HG03442 (cell line): Measurements from ENCODE around the gene PSEN2.

Experiments
- ATAC-seq: cut with Tn5 transposase; IDR thresholded peaks from one replicate; pipeline ENCODE4 v1.9.1; 2021; ENCODE audit warnings: mild to moderate bottlenecking, moderate library complexity; ENCODE audit not compliant: unreplicated experiment

Gene PSEN2

GRCh38 chr1:226884966-226885820 is 14.8 kb downstream of the PSEN2 start:
- ATAC-seq, result no peak

- no peak for ATAC-seq
Measured at GRCh38 chr1:226886122-226886901, 15.9 kb downstream of the PSEN2 start.

GRCh38 chr1:226887006-226887405 is 16.6 kb downstream of the PSEN2 start:
- ATAC-seq, result no peak

GRCh38 chr1:226888021-226888420 is 17.6 kb downstream of the PSEN2 start:
- ATAC-seq, result no peak

GRCh38 chr1:226888816-226889215 is 18.4 kb downstream of the PSEN2 start:
- no peak for ATAC-seq

GRCh38 chr1:226889616-226890330 is 19.4 kb downstream of the PSEN2 start:
- ATAC-seq, result no peak

- ATAC-seq, result no peak
Measured at GRCh38 chr1:226890331-226891108, 20.1 kb downstream of the PSEN2 start.

- no peak for ATAC-seq
Measured at GRCh38 chr1:226891346-226891745, 20.9 kb downstream of the PSEN2 start.

- ATAC-seq, result no peak
Measured at GRCh38 chr1:226891846-226892523, 21.6 kb downstream of the PSEN2 start.

- ATAC-seq, result no peak
Measured at GRCh38 chr1:226892524-226892875, 22.1 kb downstream of the PSEN2 start.

GRCh38 chr1:226893936-226894335 is 23.5 kb downstream of the PSEN2 start:
- ATAC-seq, result no peak

GRCh38 chr1:226894826-226895225 is 24.4 kb downstream of the PSEN2 start:
- ATAC-seq, result no peak

GRCh38 chr1:226895644-226896043 is 25.2 kb downstream of the PSEN2 start:
- no peak for ATAC-seq

- no peak for ATAC-seq
Measured at GRCh38 chr1:226898246-226898645, 27.8 kb downstream of the PSEN2 start.

GRCh38 chr1:226901421-226901820 is 31.0 kb downstream of the PSEN2 start:
- ATAC-seq, result no peak

- ATAC-seq, result no peak
Measured at GRCh38 chr1:226902601-226903000, 32.2 kb downstream of the PSEN2 start.

- no peak for ATAC-seq
Measured at GRCh38 chr1:226903819-226904716, 33.7 kb downstream of the PSEN2 start.

GRCh38 chr1:226904772-226905171 is 34.4 kb downstream of the PSEN2 start:
- ATAC-seq, result no peak

GRCh38 chr1:226908419-226908818 is 38.0 kb downstream of the PSEN2 start:
- no peak for ATAC-seq
